Kidney epithelial cell (primary cell): ENCODE data around the gene PLEKHG1. TPM values are rescaled to one million over a fixed set of nuclear protein-coding genes. Genes with fewer than 3 reads are reported as not detected.

Experiments
- DNase-seq: peaks from one replicate; pipeline ENCODE4 v3.0.0-alpha.2; 2010; ENCODE audit warnings: low read depth
- H3K27me3 ChIP-seq: 2 replicates; pipeline ENCODE4 v1.6.0; 2011; ENCODE audit warnings: low read length; ENCODE audit not compliant: control insufficient read depth, insufficient read depth
- H3K36me3 ChIP-seq: 2 replicates; pipeline ENCODE4 v1.5.1; 2011; ENCODE audit warnings: low read length; ENCODE audit not compliant: control insufficient read depth, insufficient read depth
- H3K4me3 ChIP-seq: 2 replicates; pipeline ENCODE4 v1.5.1; 2011; ENCODE audit warnings: low read depth, mild to moderate bottlenecking, control low read depth, low read length
- total RNA-seq: library from RNA; depleted of rRNA; stranded (reverse); fragments of >200 nt; gene quantifications from 2 replicates; pipeline ENCODE4 v1.2.3, GENCODE V29; 2015
- TF ChIP-seq, protein P1 (sequence below): IDR thresholded peaks from 2 replicates; pipeline ENCODE4 v1.5.1; 2011; ENCODE audit warnings: mild to moderate bottlenecking, moderate library complexity, low read length, control low read depth, inconsistent platforms; ENCODE audit not compliant: insufficient read depth, poor library complexity, severe bottlenecking

Gene PLEKHG1
- 27.8 and 52.9 TPM in 2 replicates for total RNA-seq

DNA sequence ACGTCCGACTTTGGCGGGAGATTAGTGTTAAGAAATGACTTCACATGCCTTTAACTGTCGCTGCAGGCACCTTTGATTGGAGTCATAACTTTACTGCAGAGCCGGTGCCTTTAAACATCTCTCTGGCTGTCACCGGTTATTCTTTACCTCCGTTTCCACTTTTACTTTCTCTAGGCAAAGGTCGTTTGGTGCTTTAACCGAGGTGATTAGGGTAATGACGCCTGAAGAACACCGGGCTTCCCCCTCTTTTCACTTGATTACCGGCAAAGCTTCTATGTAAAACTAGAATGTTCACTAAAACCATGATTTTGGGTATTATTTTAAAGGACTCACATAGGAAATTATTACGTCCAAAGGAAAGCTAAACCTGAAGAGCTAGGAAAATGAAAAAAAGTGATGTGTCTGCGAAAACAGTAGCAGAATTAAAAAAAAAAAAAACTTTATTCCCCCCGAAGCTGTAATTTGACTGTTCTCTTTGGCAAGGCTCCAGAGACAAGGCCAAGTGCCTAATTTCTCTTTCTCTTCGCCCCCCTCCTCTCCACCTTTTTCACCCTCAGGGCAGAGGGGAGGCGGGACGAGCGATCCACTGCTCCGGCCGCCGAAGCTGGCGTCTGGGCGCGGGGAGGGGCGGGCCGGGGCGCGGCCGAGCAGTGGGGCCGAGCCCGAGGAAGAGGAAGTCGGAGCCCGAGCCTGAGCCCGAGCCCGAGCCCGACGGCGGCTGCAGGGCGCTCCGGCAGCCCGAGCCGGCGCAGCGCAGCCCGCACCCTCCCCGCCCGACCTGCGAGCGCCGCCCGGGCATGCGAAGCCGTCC, at the start of gene PLEKHG1:
TSS of gene PLEKHG1 (plus strand) at position 687 of the 811 bp plus-strand sequence. CDS start 133,797 bp downstream, outside the sequence.
- TF ChIP-seq, protein P1, sequence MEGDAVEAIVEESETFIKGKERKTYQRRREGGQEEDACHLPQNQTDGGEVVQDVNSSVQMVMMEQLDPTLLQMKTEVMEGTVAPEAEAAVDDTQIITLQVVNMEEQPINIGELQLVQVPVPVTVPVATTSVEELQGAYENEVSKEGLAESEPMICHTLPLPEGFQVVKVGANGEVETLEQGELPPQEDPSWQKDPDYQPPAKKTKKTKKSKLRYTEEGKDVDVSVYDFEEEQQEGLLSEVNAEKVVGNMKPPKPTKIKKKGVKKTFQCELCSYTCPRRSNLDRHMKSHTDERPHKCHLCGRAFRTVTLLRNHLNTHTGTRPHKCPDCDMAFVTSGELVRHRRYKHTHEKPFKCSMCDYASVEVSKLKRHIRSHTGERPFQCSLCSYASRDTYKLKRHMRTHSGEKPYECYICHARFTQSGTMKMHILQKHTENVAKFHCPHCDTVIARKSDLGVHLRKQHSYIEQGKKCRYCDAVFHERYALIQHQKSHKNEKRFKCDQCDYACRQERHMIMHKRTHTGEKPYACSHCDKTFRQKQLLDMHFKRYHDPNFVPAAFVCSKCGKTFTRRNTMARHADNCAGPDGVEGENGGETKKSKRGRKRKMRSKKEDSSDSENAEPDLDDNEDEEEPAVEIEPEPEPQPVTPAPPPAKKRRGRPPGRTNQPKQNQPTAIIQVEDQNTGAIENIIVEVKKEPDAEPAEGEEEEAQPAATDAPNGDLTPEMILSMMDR: no peak
- DNase-seq: no peak

DNA sequence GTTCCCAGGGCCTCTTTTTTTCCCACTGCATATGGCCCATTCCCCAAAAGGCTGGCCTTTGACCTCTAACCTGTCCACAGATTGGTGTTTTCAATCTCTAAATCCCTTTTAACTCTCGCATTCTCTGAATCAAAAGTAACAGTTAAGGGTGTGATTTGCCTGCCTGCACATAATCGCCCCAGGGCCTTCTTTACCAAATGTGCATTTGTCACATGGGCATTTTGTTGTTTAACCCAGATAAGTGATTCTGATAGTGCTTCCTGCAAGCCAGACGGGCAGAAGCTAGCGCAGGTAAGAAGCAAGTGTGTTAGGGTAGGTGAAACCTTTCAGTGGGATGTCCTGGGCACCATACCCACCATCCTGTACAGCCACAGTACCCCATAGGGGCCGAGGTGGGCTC, 49.4 kb upstream of the PLEKHG1 start:
- TF ChIP-seq, protein P1: no peak
- Histone ChIP-seq H3K27me3 (no peaks in the 10 kb centered on the region), H3K4me3 (no peak overlapping the region), H3K36me3 (no peaks in the 10 kb centered on the region)
- DNase-seq: no peak

More for the DNA sequence above, at the start of gene PLEKHG1:
- H3K27me3 ChIP-seq: no peaks in the 10 kb centered on the region
- peak within 1 kb of the TSS; percentile 70 for H3K4me3 ChIP-seq
- no peaks in the 10 kb centered on the region for H3K36me3 ChIP-seq

DNA sequence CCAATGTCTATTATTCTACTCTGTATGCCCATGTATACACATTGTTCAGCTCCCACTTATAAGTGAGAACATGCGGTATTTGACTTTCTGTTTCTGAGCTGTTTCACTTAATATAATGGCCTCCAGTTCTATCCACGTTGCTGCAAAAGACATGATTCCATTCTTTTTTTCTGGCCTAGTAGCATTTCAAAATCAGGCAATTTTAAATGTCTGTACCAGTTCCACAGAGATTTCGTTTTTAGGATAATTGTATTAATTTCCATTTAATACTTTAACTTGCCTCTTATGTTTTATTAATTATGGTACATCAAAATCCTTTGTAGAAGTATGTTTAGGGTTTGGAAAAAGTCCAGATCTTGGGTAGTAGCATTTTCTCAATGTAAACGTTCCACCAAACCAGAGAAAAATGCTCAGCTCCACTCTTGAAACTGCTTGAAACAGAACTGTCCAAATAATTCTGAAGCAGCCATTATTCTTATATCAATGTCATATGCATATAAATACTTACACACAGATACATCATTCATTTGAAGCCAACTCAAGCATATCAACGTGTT, 42.6 kb upstream of the PLEKHG1 start:
- Histone ChIP-seq H3K36me3 (no peaks in the 10 kb centered on the region), H3K4me3 (no peak overlapping the region), H3K27me3 (no peaks in the 10 kb centered on the region)
- DNase-seq: no peak
- TF ChIP-seq, protein P1: no peak

DNA sequence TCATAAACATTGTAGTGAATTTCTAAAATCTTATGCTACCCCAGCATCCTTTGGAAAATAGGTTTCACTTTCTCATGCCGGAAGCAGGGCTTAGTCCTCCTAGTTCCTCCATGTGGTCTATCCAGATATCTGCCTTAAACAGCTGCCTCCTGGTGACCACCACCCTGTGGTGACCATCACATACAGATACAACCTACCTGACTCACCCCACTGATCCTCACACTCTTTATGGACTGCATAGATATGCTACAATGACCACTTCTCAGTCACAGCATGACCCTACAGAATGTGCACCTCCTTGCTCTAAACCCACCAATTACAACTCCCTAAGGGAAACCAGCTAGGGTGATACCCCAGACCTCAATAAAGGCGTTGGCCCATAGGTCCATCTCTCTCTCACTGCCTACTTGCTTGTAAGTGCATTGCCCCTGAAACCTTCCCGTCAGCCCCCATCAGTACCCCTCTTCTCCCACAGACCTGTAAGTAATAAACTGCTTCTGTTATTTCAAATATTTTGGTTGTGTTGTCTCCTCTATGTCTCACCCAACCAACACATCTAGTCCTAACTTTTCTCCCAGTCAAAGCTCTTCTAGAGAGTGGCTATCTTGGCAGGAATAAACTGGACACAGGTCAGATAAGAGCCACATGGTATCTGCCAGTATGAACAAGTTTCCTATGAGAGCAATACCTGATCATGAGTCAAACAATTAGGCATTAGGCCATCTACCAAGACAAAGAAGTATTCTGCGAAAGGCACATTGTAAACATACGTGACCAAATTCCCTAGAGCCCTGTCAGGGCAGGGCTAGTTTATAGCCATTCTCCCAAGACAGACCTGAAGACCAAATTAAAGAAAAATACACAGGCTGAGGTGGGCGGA, 39.4 kb upstream of the PLEKHG1 start:
- Histone ChIP-seq H3K36me3 (no peaks in the 10 kb centered on the region), H3K27me3 (no peaks in the 10 kb centered on the region), H3K4me3 (no peak overlapping the region)
- no peak for DNase-seq
- TF ChIP-seq, protein P1: no peak

DNA sequence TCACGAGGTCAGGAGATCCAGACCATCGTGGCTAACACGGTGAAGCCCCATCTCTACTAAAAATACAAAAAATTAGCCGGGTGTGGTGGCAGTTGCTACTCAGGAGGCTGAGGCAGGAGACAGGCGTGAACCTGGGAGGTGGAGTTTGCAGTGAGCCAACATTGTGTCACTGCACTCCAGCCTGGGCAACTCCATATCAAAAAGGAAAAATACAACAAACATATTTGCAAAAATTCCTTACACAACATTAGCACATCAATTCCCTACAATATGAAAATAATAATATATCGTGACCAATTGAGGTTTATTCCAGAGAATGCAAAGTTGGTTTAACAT, 38.8 kb upstream of the PLEKHG1 start:
- TF ChIP-seq, protein P1: no peak
- no peak for DNase-seq
- no peak overlapping the region for H3K4me3 ChIP-seq
- no peaks in the 10 kb centered on the region for H3K36me3 ChIP-seq
- H3K27me3 ChIP-seq: no peaks in the 10 kb centered on the region
